Trophoblast cell (in vitro differentiated cells and primary cell): ENCODE results near the gene SOHLH2.

Experiments
- DNase-seq, 2 donors: peaks; one replicate each; pipeline ENCODE4 v3.0.0-alpha.2; 2016
- H2AFZ ChIP-seq: 2 replicates; pipeline ENCODE4 v1.6.1; 2013; ENCODE audit warnings: low read length, moderate library complexity, mild to moderate bottlenecking; ENCODE audit not compliant: insufficient read depth, poor library complexity
- H2AK5ac ChIP-seq: 2 replicates; pipeline ENCODE4 v1.6.1; 2013; ENCODE audit warnings: mild to moderate bottlenecking, low read length
- H2BK120ac ChIP-seq: 2 replicates; pipeline ENCODE4 v1.6.1; 2013; ENCODE audit warnings: low read length, mild to moderate bottlenecking, moderate library complexity; ENCODE audit not compliant: insufficient read depth, poor library complexity
- H2BK12ac ChIP-seq: 2 replicates; pipeline ENCODE4 v1.6.1; 2013; ENCODE audit warnings: mild to moderate bottlenecking, low read length, moderate library complexity
- H2BK5ac ChIP-seq: 2 replicates; pipeline ENCODE4 v1.6.1; 2013; ENCODE audit warnings: low read length, low read depth, moderate library complexity, mild to moderate bottlenecking; ENCODE audit not compliant: poor library complexity
- H3K14ac ChIP-seq: 2 replicates; pipeline ENCODE4 v1.6.1; 2013; ENCODE audit warnings: mild to moderate bottlenecking, low read length
- H3K18ac ChIP-seq: 2 replicates; pipeline ENCODE4 v1.6.1; 2013; ENCODE audit warnings: mild to moderate bottlenecking, low read length
- H3K23ac ChIP-seq: 2 replicates; pipeline ENCODE4 v1.6.1; 2013; ENCODE audit warnings: low read length
- H3K27ac ChIP-seq: 2 replicates; pipeline ENCODE4 v1.5.1; 2013; ENCODE audit warnings: low read depth, mild to moderate bottlenecking, inconsistent platforms, low read length, moderate library complexity
- H3K27me3 ChIP-seq: 2 replicates; pipeline ENCODE4 v1.6.1; 2013; ENCODE audit warnings: inconsistent platforms, mild to moderate bottlenecking, low read length, moderate library complexity; ENCODE audit not compliant: insufficient read depth
- H3K36me3 ChIP-seq, 2 experiments: 1 replicate in 1 of 2; 2 replicates in 1 of 2; pipeline ENCODE4 v1.6.1; 2013; ENCODE audit warnings: low read length in 2 of 2, mild to moderate bottlenecking in 2 of 2, moderate library complexity in 1 of 2; ENCODE audit not compliant: insufficient read depth in 2 of 2, control insufficient read depth in 1 of 2
- H3K4ac ChIP-seq: 2 replicates; pipeline ENCODE4 v1.6.1; 2013; ENCODE audit warnings: low read depth, mild to moderate bottlenecking, low read length, moderate library complexity
- H3K4me1 ChIP-seq, 2 experiments: 1 replicate in 1 of 2; 2 replicates in 1 of 2; pipeline ENCODE4 v1.6.1; 2013; ENCODE audit warnings: low read length in 2 of 2, mild to moderate bottlenecking in 2 of 2, moderate library complexity in 1 of 2; ENCODE audit not compliant: insufficient read depth in 2 of 2, control insufficient read depth in 1 of 2
- H3K4me2 ChIP-seq: 2 replicates; pipeline ENCODE4 v1.6.1; 2013; ENCODE audit warnings: inconsistent platforms, mild to moderate bottlenecking, low read length, moderate library complexity
- H3K4me3 ChIP-seq: 2 replicates; pipeline ENCODE4 v1.5.1; 2013; ENCODE audit warnings: mild to moderate bottlenecking, low read depth, low read length, inconsistent platforms
- H3K79me1 ChIP-seq: one replicate; pipeline ENCODE4 v1.6.1; 2013; ENCODE audit warnings: low read length
- H3K79me2 ChIP-seq: 2 replicates; pipeline ENCODE4 v1.6.1; 2013; ENCODE audit warnings: low read length, mild to moderate bottlenecking; ENCODE audit not compliant: control insufficient read depth, insufficient read depth, poor library complexity
- H3K9ac ChIP-seq: 2 replicates; pipeline ENCODE4 v1.6.1; 2013; ENCODE audit warnings: mild to moderate bottlenecking, low read length
- H3K9me3 ChIP-seq: 2 replicates; pipeline ENCODE4 v1.6.1; 2013; ENCODE audit warnings: low read depth, mild to moderate bottlenecking, control low read depth, inconsistent platforms, low read length; ENCODE audit not compliant: insufficient read depth
- H4K12ac ChIP-seq: 2 replicates; pipeline ENCODE4 v1.6.1; 2013; ENCODE audit warnings: low read depth, mild to moderate bottlenecking, low read length, moderate library complexity
- H4K8ac ChIP-seq: 2 replicates; pipeline ENCODE4 v1.6.1; 2013; ENCODE audit warnings: low read depth, mild to moderate bottlenecking, low read length, moderate library complexity
- H4K91ac ChIP-seq: one replicate; pipeline ENCODE4 v1.6.1; 2013; ENCODE audit warnings: low read depth, mild to moderate bottlenecking, low read length, moderate library complexity
- WGBS: extraction: QIAGEN DNeasy Blood & Tissue Kit; methylation state at CpG from one replicate; pipeline ENCODE4 v1.1.7; 2013; ENCODE audit warnings: missing lambda C conversion rate; ENCODE audit not compliant: insufficient read length, insufficient coverage; ENCODE audit errors: extremely low coverage; 5-methylcytosine and 5-hydroxymethylcytosine counted together

Gene SOHLH2

DNA sequence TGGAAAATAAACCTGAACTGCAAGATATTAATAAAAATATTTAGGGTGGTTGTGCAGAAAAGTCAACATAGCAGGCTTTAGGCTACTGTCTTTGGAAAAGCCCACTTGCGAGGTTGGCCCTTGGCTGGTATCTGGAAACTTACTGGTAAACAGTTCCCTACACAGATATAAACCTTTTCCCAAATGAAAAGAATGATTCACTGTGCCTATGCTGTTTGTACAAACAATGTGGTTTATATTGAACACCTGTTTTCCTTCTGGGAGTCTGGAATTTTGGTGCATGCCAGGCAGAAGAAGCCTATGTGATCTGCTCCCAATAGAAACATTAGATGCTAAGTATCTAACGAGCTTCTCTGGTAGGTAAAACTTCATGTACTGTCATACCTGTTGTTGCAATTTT lies 29.7 kb upstream of the SOHLH2 start:
- Histone ChIP-seq H3K4me3 (no peak overlapping the region), H3K27ac (no peak overlapping the region)

GRCh38 chr13:36242761-36243160 lies 28.4 kb upstream of the SOHLH2 start:
- WGBS: no CpG with 5 or more reads among the region's 2 CpGs
- no peak overlapping the region for H3K18ac ChIP-seq
- no peak overlapping the region for H3K23ac ChIP-seq
- H4K12ac ChIP-seq: no peak overlapping the region
- no peaks in the 10 kb centered on the region for H3K27me3 ChIP-seq
- H3K4me3 ChIP-seq: no peak overlapping the region
- H2BK5ac ChIP-seq: no peak overlapping the region
- peak in 1 of 2 donors; percentile 4 for DNase-seq
- no peaks in the 10 kb centered on the region for H3K9me3 ChIP-seq
- no peak overlapping the region for H3K9ac ChIP-seq
- H3K4me1 ChIP-seq: no peaks in the 10 kb centered on the region
- no peak overlapping the region for H2BK12ac ChIP-seq
- H3K79me1 ChIP-seq: no peaks in the 10 kb centered on the region
- H2AFZ ChIP-seq: no peak overlapping the region
- no peaks in the 10 kb centered on the region for H3K79me2 ChIP-seq
- no peak overlapping the region for H2BK120ac ChIP-seq
- H4K8ac ChIP-seq: no peak overlapping the region
- H3K4ac ChIP-seq: no peak overlapping the region
- H4K91ac ChIP-seq: no peak overlapping the region
- H3K4me2 ChIP-seq: no peak overlapping the region
- peaks cover 0 to under 1% of the 10 kb centered on the region in 2 experiments for H3K36me3 ChIP-seq
- H3K14ac ChIP-seq: no peak overlapping the region
- no peak overlapping the region for H3K27ac ChIP-seq
- no peak overlapping the region for H2AK5ac ChIP-seq

More for the DNA sequence above, 29.7 kb upstream of the SOHLH2 start:
- Histone ChIP-seq H2BK120ac (no peak overlapping the region), H3K4me2 (no peak overlapping the region), H3K79me1 (no peaks in the 10 kb centered on the region), H3K27me3 (no peaks in the 10 kb centered on the region), H2BK5ac (no peak overlapping the region), H2BK12ac (no peak overlapping the region), H3K9ac (no peak overlapping the region), H2AK5ac (no peak overlapping the region), H3K14ac (no peak overlapping the region), H3K4ac (no peak overlapping the region), H3K18ac (no peak overlapping the region), H3K23ac (no peak overlapping the region), H4K12ac (no peak overlapping the region), H3K79me2 (no peaks in the 10 kb centered on the region), H3K36me3 (peaks cover 0 to 1% of the 10 kb centered on the region in 2 experiments), H4K91ac (no peak overlapping the region), H2AFZ (no peak overlapping the region), H3K4me1 (no peaks in the 10 kb centered on the region), H4K8ac (no peak overlapping the region), H3K9me3 (no peaks in the 10 kb centered on the region)
- no CpG with 5 or more reads among the region's 2 CpGs for WGBS
- no peak for DNase-seq

- no peaks in the 10 kb centered on the region for H3K4me1 ChIP-seq
- no peak overlapping the region for H3K4me2 ChIP-seq
- H4K91ac ChIP-seq: no peak overlapping the region
- H3K4ac ChIP-seq: no peak overlapping the region
- H2AFZ ChIP-seq: no peak overlapping the region
- no peak overlapping the region for H2BK5ac ChIP-seq
- no peak overlapping the region for H3K14ac ChIP-seq
- no peaks in the 10 kb centered on the region for H3K36me3 ChIP-seq
- no peak overlapping the region for H4K8ac ChIP-seq
- no peaks in the 10 kb centered on the region for H3K79me2 ChIP-seq
- no peak overlapping the region for H2BK120ac ChIP-seq
- no peak overlapping the region for H3K9ac ChIP-seq
- H2BK12ac ChIP-seq: no peak overlapping the region
- no peak overlapping the region for H4K12ac ChIP-seq
- H3K27me3 ChIP-seq: no peaks in the 10 kb centered on the region
- no peak overlapping the region for H3K4me3 ChIP-seq
- DNase-seq: no peak
- peaks cover 1% of the 10 kb centered on the region for H3K9me3 ChIP-seq
- H3K18ac ChIP-seq: no peak overlapping the region
- H3K79me1 ChIP-seq: no peaks in the 10 kb centered on the region
- no peak overlapping the region for H3K27ac ChIP-seq
- no CpG with 5 or more reads among the region's 3 CpGs for WGBS
- no peak overlapping the region for H2AK5ac ChIP-seq
- no peak overlapping the region for H3K23ac ChIP-seq
Measured at GRCh38 chr13:36231236-36231635, 16.9 kb upstream of the SOHLH2 start.

DNA sequence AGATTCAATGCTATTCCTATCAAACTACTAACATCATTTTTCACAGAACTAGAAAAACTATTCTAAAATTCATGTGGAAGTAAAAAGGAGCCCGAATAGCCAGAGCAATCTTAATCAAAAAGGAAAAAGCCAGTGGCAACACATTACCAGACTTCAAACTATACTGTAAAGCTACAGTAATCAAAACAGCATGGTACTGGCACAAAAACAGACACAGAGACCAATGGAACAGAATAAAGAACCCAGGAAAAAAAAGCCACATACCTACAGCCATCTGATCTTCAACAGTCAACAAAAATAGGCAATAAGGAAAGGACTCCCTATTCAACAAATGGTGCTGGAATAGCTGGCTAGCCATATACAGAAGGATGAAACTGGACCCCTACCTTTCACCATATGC lies 10.4 kb upstream of the SOHLH2 start:
- DNase-seq: no peak
- H2AFZ ChIP-seq: no peak overlapping the region
- no peaks in the 10 kb centered on the region for H3K4me1 ChIP-seq
- no peak overlapping the region for H3K27ac ChIP-seq
- H4K91ac ChIP-seq: no peak overlapping the region
- peaks cover 3% of the 10 kb centered on the region for H3K9me3 ChIP-seq
- H3K27me3 ChIP-seq: no peaks in the 10 kb centered on the region
- no peak overlapping the region for H4K12ac ChIP-seq
- no peak overlapping the region for H2BK120ac ChIP-seq
- no peak overlapping the region for H2AK5ac ChIP-seq
- WGBS: no CpG with 5 or more reads among the region's 1 CpG
- H4K8ac ChIP-seq: no peak overlapping the region
- no peak overlapping the region for H3K4me3 ChIP-seq
- H3K4me2 ChIP-seq: no peak overlapping the region
- H2BK12ac ChIP-seq: no peak overlapping the region
- H3K14ac ChIP-seq: no peak overlapping the region
- no peak overlapping the region for H3K9ac ChIP-seq
- H3K79me2 ChIP-seq: no peaks in the 10 kb centered on the region
- H3K36me3 ChIP-seq: no peaks in the 10 kb centered on the region
- no peaks in the 10 kb centered on the region for H3K79me1 ChIP-seq
- no peak overlapping the region for H3K4ac ChIP-seq
- no peak overlapping the region for H3K18ac ChIP-seq
- no peak overlapping the region for H2BK5ac ChIP-seq
- no peak overlapping the region for H3K23ac ChIP-seq
